ENCODE results near the gene CAMK1D. TPM values are rescaled to one million over a fixed set of nuclear protein-coding genes. Genes with fewer than 3 reads are reported as not detected.
A peak's percentile ranks its signal among the peaks of the same experiment; 100 is the strongest.

Gene CAMK1D
- total and polyA plus RNA-seq, 10 of the 15 experiments (the other 5 are each of a cell fraction or from before 2014, with no cell fraction given): 2.1 to 35.5 (median 14.7) TPM

DNA sequence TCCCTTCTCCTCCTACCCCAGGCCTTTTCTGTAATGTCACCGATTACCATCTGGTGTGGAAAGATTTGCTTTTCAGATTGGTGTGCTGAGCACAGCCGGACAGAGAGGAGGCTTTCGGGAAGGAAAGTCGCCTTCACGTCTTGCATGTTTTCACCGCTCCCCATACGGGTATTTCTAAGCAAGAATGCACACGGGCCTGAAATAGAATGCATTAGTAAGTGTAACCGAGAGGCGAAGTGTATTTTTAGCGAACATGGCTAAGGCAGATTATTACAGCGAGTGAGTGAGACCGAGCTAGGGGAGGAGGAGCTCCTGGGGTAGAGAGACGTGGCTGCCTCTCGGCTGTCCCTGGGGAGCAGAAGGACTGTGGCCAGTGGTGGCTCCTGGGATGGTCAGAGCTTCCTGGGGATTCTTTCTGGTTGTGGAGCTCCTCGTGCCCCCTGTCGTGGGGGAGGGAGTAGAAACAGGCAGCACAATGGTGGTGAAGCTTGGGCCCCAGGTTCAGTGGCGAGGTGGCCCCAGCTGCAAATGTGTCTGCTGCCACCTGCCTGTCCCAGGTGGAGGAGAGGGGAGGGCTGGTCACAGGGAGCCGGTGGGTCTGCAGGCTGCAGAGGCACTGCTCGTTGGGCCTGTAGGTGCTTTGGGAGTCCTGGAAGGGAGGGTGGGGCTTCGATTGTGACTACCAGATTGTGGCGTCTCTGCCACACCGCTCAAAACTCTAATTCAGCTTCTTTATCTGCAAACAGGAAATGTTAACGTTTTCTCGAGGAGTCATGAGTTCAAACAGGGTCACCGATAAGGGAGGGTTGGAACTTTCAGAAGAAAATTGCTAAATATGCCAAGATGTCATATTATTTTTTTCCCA is 135.8 kb downstream of the CAMK1D start (continued):
- TF ChIP-seq RUNX3 (IDR thresholded peaks at IDR 0.05; ENCODE audit: low read length) (no peak), ZNF622 (IDR thresholded peaks at IDR 0.05) (no peak), GATAD2B (conservative IDR thresholded peaks at IDR 0.05; ENCODE audit: low read depth) (no peak), TBL1XR1 (IDR thresholded peaks at IDR 0.05; ENCODE audit: low read depth, low read length) (0 out of 2 replicates have a peak, but pooled peaks have one; percentile 21), POU2F2 (IDR thresholded peaks at IDR 0.05; ENCODE audit: borderline replicate concordance, low read depth, low read length) (peak; percentile 53; the same call in 1 of the 3 replicates), POLR2AphosphoS5 (IDR thresholded peaks at IDR 0.05; ENCODE audit: low read length) (peak; percentile 34; the same call in 1 of the 2 replicates), KLF5 (IDR thresholded peaks at IDR 0.05; ENCODE audit: partially characterized antibody) (peak; percentile 38), CHD1 (IDR thresholded peaks at IDR 0.05; ENCODE audit: low read depth, low read length) (no peak), TCF3 (IDR thresholded peaks at IDR 0.05; ENCODE audit: borderline replicate concordance, insufficient read depth, low read depth, low read length) (no peak), IKZF2 (IDR thresholded peaks at IDR 0.05) (peak; percentile 35 to 41; a peak in 2 of 4 replicates), TCF12 (IDR thresholded peaks at IDR 0.05; ENCODE audit: low read depth, low read length) (0 out of 2 replicates have a peak, but pooled peaks have one; percentile 43), DPF2 (IDR thresholded peaks at IDR 0.05) (no peak), POLR2A (IDR thresholded peaks at IDR 0.05; ENCODE audit: low read depth, low read length) (peak; percentile 37)
- TF ChIP-seq, protein P1, sequence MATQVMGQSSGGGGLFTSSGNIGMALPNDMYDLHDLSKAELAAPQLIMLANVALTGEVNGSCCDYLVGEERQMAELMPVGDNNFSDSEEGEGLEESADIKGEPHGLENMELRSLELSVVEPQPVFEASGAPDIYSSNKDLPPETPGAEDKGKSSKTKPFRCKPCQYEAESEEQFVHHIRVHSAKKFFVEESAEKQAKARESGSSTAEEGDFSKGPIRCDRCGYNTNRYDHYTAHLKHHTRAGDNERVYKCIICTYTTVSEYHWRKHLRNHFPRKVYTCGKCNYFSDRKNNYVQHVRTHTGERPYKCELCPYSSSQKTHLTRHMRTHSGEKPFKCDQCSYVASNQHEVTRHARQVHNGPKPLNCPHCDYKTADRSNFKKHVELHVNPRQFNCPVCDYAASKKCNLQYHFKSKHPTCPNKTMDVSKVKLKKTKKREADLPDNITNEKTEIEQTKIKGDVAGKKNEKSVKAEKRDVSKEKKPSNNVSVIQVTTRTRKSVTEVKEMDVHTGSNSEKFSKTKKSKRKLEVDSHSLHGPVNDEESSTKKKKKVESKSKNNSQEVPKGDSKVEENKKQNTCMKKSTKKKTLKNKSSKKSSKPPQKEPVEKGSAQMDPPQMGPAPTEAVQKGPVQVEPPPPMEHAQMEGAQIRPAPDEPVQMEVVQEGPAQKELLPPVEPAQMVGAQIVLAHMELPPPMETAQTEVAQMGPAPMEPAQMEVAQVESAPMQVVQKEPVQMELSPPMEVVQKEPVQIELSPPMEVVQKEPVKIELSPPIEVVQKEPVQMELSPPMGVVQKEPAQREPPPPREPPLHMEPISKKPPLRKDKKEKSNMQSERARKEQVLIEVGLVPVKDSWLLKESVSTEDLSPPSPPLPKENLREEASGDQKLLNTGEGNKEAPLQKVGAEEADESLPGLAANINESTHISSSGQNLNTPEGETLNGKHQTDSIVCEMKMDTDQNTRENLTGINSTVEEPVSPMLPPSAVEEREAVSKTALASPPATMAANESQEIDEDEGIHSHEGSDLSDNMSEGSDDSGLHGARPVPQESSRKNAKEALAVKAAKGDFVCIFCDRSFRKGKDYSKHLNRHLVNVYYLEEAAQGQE (IDR thresholded peaks at IDR 0.05; ENCODE audit: low read depth, low read length): no peak
- TF ChIP-seq, protein P2, sequence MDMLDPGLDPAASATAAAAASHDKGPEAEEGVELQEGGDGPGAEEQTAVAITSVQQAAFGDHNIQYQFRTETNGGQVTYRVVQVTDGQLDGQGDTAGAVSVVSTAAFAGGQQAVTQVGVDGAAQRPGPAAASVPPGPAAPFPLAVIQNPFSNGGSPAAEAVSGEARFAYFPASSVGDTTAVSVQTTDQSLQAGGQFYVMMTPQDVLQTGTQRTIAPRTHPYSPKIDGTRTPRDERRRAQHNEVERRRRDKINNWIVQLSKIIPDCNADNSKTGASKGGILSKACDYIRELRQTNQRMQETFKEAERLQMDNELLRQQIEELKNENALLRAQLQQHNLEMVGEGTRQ (IDR thresholded peaks at IDR 0.05; ENCODE audit: borderline replicate concordance, low read depth, low read length): no peak
- TF ChIP-seq, protein P3, sequence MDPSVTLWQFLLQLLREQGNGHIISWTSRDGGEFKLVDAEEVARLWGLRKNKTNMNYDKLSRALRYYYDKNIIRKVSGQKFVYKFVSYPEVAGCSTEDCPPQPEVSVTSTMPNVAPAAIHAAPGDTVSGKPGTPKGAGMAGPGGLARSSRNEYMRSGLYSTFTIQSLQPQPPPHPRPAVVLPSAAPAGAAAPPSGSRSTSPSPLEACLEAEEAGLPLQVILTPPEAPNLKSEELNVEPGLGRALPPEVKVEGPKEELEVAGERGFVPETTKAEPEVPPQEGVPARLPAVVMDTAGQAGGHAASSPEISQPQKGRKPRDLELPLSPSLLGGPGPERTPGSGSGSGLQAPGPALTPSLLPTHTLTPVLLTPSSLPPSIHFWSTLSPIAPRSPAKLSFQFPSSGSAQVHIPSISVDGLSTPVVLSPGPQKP (IDR thresholded peaks at IDR 0.05; ENCODE audit: low read depth, low read length): peak; percentile 72
- TF ChIP-seq, protein P4, sequence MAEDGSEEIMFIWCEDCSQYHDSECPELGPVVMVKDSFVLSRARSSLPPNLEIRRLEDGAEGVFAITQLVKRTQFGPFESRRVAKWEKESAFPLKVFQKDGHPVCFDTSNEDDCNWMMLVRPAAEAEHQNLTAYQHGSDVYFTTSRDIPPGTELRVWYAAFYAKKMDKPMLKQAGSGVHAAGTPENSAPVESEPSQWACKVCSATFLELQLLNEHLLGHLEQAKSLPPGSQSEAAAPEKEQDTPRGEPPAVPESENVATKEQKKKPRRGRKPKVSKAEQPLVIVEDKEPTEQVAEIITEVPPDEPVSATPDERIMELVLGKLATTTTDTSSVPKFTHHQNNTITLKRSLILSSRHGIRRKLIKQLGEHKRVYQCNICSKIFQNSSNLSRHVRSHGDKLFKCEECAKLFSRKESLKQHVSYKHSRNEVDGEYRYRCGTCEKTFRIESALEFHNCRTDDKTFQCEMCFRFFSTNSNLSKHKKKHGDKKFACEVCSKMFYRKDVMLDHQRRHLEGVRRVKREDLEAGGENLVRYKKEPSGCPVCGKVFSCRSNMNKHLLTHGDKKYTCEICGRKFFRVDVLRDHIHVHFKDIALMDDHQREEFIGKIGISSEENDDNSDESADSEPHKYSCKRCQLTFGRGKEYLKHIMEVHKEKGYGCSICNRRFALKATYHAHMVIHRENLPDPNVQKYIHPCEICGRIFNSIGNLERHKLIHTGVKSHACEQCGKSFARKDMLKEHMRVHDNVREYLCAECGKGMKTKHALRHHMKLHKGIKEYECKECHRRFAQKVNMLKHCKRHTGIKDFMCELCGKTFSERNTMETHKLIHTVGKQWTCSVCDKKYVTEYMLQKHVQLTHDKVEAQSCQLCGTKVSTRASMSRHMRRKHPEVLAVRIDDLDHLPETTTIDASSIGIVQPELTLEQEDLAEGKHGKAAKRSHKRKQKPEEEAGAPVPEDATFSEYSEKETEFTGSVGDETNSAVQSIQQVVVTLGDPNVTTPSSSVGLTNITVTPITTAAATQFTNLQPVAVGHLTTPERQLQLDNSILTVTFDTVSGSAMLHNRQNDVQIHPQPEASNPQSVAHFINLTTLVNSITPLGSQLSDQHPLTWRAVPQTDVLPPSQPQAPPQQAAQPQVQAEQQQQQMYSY (CRISPR knock-in tag; IDR thresholded peaks at IDR 0.05): no peak
- TF ChIP-seq, protein P5, sequence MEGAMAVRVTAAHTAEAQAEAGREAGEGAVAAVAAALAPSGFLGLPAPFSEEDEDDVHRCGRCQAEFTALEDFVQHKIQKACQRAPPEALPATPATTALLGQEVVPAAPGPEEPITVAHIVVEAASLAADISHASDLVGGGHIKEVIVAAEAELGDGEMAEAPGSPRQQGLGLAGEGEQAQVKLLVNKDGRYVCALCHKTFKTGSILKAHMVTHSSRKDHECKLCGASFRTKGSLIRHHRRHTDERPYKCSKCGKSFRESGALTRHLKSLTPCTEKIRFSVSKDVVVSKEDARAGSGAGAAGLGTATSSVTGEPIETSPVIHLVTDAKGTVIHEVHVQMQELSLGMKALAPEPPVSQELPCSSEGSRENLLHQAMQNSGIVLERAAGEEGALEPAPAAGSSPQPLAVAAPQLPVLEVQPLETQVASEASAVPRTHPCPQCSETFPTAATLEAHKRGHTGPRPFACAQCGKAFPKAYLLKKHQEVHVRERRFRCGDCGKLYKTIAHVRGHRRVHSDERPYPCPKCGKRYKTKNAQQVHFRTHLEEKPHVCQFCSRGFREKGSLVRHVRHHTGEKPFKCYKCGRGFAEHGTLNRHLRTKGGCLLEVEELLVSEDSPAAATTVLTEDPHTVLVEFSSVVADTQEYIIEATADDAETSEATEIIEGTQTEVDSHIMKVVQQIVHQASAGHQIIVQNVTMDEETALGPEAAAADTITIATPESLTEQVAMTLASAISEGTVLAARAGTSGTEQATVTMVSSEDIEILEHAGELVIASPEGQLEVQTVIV (IDR thresholded peaks at IDR 0.05; ENCODE audit: borderline replicate concordance, partially characterized antibody): no peak

Data from GM12878 (cell line).